GOT3 (cell line): Measurements from ENCODE around the gene ONECUT3.
"Not testable (repeated sequence)": the region's sequence is repeated elsewhere in the genome, so short reads cannot be mapped to it uniquely, and the experiment has no call there.

ENCODE experiments used
- DNase-seq: peaks from one replicate; lab custom pipeline; 2025; ENCODE audit warnings: mixed read lengths; lab: John Stamatoyannopoulos, UW

Gene ONECUT3

DNA sequence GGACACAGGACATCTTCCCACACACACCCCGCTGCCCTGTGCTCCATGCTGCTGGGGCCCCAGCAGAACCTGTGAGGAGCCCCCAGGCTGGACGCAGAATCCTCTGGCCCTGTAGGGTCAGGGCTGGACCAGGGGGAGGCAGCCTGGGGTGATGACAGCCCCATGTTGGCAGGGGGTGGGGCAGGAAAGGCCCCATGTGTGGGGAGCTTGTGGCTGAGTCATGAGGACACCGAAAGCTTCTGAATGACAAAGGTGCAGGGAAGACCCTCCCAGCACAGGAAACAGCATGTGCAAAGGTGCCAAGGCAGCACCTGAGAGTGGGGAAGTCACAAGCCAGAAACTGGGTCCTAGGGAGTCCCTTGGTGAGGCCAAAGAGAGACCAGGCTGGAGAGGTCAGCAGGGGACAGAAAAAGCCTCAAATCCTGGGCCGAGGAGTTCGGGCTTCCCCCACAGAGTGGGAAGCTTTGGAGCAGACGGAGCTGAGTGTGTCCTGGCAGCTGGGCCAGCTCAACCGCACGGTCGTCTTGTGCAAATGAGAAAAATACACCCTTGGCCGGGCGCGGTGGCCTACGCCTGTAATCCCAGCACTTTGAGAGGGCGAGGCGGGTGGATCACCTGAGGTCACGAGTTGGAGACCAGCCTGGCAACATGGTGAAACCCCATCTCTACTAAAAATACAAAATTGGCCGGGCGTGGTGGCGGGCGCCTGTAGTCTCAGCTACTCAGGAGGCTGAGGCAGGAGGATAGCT, 41.3 kb downstream of the ONECUT3 start:
- DNase-seq, result no peak

DNA sequence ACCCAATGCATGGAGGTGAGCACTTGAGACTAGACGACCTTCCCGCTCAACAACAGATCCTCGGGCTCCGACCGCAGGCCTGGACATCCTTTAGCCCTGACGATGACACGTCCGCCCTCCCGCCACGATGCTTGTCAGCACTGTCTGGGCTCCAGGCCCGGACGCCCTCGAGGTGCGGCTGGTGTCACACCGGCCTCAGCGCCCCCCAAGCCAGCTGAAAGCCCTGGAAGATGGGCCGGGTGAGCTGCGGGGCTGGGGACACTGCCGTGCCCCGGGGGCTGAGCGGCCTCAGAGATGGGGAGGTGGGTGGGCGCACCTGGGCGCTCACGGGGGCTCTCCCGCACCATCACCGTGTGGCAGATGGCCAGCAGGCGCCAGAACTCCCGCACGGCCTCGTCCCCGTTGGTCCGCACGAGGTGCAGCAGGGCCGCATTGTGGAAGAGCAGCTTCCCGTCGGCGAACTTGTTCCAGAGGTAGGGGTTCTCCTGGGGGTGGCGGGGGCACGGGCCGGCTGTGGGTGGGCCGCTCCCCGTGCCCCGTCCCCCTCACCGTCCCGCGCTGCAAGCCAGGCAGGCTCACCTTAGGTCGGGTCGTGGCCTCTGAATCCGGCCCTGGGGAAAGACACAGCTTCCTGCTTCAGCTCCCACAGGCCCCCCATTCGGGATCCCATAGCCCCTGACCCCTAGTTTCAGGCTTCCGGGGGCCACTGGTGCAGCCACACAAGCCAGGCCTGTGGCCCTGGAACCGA, 43.3 kb downstream of the ONECUT3 start:
- no peak for DNase-seq

DNA sequence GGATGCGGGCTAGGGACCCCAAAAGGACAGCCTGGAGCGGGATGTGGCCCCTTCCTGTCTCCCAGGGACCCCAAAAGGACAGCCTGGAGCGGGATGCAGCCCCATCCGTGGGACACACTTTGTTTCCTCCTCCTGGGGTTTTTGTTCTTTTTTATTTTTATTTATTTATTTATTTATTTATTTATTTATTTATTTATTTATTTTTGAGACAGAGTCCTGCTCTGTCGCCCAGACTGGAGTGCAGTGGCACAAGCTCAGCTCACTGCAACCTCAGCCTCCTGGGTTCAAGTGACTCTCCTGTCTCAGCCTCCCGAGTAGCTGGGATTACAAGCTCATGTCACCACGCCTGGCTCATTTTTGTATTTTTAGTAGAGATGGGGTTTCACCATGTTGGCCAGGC, 44.0 kb downstream of the ONECUT3 start:
- not testable (repeated sequence) for DNase-seq

DNA sequence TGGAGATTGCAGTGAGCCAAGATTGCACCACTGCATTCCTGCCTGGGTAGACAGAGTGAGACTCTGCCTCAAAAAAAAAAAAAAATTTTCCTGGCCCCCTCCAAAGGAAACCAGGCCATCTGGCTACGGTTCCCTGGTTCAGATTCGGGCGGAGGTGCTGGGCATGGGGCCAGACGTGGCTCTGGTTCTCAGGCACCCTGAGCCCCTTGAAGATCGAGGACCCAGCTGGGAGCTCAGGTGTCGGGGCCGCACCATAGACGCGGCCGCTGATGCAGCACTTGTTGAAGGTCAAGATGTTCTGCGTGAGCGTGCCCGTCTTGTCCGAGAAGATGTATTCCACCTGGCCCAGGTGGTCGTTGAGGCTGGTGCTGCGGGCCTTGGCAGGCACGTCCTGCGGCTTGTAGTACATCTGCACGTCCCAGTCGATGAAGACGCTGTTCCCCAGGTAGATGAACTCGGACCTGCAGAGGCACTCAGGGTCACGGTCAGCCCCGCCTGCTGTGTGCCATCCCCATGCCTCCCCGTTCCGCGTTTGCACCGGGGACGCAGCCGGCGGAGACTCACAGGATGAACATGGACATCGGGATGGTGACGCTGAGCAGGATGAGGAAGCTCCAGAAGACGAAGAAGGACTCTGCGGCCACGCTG, 46.5 kb downstream of the ONECUT3 start:
- no peak for DNase-seq

DNA sequence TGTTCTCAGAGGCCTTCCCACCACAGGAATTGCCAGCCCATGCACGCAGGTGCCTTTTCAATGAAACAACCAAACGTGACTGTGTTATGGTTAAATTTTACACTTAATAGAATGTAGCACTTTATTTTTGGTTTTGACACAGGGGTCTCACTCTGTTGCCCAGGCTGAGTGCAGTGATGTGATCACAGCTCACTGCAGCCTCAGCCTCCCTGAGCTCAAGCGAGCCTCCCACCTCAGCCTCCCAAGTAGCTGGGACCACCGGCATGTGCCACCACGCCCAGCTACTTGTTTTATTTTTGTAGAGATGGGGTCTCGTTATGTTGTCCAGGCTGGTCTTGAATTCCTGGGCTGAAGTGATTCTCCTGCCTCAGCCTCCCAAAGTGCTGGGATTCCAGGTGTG, 51.6 kb downstream of the ONECUT3 start:
- no peak for DNase-seq

DNA sequence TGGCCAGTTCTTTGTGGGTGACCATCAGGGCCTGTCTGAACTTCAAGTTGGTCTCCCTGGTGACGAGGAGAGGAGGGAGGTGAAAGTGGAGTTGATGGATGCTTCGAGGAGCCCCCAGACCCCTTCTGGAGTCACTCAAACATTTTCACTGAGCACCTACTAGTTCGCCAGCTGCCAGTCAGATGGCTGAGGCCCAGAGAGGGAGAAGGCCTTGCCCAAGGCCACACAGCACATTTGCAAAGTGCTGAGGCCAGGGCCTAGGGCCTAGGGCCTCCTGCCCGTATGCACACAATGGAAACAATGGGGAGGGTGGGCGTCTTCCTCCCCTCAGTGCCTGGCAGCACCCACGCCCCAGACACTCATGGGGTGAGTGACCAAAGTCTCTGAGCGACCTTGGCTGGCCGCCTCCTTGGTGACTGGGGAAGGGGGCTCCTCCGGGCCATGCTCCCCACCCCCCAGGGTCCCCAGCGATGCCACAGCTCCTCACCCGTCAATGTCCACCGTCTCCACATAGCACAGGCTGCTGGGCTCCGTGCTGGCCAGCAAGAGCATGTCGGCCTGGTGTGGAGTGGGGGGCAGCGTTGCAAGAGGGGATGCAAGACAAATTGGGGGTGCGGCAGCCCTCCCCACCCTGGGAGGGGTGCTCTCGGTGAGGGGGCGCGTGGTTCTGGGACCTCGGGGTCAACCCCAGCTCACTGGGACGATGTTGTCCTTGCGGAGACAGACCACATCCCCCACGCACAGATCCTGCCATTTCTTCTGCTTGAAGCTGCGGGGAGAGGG, 52.3 kb downstream of the ONECUT3 start:
- no peak for DNase-seq

DNA sequence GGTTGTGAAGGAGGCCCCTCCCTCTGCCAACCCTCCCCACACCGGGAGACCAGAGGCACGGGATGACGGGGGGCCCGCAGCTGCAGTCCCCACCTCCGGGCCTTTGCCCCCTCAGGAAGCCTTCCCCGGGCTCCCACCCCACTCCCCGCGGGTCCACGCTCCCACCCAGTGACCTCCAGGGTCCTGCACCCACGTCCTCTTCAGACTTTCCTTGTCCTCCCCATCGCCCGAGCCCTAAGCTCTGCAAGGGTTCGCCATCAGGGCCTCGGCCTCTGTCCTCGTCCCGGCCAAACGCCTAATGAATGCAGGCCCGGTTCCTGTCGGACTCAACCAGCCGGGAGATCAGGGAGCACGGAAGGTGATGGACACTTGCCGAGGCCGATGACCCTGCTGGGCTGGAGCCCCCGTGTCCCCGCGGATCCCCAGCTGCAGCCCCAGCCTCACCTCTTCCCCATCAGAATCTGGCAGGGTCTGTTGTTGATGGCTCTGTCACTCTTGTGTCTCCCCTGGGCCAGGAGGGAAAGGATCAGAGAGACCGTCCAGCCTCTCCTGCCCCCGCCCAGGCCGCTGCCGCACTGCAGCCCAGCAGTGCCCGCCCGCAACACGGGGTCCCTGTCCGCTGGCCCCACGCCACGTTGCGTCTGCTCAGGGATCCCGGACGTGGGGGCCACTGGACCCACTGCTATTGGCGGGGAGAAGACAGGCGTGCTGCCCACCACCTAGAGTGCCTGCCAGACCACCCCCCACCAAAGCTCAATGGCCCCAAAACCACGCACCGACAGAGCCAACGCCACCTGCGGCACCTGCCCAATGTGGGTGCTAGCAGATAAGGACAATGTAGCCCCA, 53.1 kb downstream of the ONECUT3 start:
- DNase-seq, result no peak

DNA sequence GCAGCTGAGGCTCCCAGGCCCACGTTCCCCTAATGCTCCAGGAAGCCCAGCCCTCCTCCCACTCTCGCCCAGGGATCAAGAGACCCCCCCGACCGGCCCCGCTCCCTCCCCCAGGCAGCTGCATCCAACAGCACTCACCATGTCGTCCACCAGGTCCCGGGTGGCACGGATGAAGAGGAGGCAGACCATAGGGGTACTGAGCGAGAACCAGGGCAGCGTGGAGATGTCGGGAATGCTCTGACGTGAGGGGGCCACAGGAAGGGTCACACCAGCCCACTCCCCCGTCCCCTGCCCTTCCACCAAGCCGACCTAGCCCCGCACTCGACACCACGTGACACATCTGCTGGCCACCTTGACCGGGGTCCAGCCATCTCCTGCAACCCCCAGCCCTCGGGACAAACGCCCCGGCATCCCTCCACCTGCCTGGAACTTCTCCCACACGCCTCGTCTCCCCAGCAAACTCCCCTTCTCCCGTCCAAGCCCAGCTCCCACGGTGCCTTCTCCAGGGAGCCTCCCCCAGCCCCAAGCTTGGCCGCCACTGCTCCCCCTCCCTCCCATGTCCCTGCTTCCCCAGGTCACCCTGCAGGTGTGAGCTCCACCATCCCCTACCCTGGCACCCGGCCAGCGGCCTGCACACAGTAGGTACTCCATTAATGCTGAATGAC, 53.9 kb downstream of the ONECUT3 start:
- DNase-seq, result no peak

DNA sequence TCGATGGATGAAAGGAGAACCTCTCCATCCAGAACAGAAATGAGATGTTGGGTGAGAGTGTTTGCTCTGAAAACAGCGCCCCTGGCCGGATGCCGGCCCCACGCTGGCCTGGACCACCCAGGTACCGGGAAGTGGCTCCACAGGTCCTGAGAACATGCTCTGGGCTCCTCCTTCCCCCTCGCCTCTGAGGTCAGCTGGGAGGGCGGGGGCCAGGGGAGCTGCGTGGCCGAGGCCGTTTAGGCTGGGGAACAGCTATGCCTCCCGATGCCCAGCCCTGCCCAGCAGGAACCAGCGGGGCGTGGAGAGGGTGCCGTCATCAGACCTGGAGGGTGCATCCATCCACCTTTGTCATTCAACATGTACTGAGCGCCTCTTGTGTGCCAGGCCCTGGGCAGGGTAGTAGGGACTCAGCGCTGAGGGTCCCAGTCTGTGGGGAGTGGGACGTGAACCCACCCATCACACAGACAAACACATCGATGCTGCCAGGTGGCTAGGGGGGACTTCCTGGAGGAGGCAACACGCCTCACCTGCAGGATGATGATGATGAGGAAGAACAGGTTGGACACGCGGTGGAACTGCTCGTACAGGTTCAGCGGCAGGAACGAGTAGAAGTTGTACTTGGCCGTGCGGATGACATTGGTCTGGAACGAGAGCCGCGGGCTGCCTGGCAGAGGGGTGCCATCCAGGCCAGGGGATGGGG, 54.5 kb downstream of the ONECUT3 start:
- no peak for DNase-seq

DNA sequence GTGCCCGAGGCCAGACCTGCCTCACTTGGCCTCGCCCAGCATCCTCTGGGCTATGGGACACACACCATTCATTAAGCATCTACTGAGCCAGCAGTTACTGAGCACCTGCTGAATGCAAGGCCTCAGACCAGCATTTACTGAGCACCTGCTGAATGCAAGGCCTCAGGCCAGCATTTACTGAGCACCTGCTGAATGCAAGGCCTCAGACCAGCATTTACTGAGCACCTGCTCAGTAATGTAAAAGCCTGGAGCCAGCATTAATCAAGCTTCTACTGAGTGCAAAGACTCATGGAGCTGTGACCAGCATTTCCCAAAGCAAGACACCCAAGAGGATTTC, 55.1 kb downstream of the ONECUT3 start:
- DNase-seq, result no peak

DNA sequence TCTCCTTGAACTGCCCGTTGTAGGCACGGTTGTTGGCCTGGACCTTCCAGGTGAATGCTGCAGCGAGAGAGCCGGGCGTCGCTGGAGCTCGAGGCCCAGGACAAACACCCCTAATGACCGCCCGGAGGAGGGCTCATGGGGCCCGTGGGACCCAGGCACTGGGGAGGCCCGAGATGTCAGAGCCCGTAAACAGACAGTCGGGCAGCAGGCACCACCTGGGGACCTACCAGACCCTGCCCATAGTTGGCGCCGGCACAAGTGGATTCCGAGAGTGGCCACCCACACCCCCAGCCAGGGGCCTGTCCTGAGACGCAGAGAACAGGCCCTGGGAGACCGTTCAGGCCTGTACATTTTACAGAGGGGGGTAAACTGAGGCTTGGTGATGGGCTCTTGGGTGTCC, 56.4 kb downstream of the ONECUT3 start:
- no peak for DNase-seq

DNA sequence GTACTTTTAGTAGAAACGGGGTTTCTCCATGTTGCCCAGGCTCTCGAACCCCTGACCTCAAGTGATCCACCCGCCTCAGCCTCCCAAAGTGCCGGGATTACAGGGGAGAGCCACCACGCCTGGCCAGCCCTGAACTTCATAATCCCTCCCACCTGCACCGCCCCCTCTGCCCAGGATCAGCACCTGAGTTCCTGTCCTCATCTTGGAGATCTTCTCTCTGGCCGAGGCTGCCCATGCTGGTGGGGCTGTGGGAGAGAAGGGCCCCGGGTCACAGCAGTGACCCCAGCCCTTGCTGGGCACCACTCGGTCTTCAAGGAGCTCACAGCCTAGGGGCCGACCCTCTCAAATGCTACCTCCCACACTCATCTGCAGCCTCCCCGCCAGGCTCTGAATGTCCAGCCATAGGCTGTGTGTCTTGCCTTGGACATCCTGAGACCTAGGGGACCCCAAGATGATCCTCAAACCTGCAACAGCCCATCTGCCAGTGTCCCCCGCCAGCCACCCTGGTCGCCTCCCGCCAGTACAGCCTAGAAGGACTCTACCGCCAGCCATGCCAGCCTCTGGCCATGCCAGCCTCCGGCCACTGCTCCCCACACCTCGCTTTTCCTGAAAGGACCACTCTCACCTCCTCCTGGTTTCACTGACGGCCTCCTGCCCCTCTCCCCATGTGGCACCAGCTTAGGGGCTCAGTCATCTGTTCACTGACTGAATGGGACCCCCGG, 57.3 kb downstream of the ONECUT3 start:
- DNase-seq, result no peak

DNA sequence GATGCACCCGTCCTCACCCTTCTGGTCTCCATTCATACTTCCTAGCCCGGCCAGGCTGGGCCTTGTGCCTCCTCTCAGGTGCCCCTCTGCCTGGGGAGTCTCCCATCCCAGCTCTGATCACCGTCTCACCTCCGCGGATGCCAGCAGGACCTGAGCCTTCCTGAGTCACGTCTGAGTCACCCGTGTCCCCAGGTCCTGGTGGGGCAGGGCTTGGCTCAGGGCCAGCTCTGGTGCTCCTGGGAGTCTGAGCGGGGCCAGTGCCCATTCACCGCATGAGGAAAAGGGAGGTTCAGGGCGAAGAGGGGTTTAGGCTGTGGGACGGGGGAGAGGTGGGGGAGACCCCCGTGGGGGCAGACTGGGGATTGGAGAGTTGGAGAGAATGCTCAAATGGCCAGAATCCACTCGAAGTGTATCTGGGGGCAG, 58.2 kb downstream of the ONECUT3 start:
- no peak for DNase-seq

DNA sequence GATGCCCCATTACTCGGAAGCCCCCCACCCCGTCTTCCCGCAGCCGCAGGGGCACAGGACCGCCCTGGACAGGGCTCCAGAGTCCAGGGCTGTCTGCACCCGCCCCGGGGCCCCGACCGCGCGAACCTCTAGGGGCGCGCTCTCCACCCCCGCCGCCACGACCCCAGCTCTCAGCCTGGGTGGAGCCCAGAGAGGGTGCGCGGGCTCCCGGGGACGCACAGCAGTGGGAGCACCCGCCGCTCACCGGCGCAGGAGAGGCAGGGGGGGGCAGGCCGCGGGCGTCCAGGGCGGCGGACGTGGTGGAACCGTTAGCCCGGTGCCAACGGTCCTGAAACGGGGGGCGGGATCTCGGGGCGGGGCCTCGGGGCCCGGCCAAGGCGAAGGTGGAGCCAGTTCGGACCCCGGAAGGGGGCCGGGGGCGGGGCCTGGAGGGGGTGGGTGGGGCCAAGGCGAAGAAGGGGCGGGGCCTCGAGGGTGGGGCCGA, 58.7 kb downstream of the ONECUT3 start, which contains the start of gene ATP8B3:
Gene ATP8B3, minus strand, starts transcription at position 335 of the 484 bp plus-strand sequence. CDS start 540 bp downstream, outside the sequence.
- DNase-seq, result no peak

DNA sequence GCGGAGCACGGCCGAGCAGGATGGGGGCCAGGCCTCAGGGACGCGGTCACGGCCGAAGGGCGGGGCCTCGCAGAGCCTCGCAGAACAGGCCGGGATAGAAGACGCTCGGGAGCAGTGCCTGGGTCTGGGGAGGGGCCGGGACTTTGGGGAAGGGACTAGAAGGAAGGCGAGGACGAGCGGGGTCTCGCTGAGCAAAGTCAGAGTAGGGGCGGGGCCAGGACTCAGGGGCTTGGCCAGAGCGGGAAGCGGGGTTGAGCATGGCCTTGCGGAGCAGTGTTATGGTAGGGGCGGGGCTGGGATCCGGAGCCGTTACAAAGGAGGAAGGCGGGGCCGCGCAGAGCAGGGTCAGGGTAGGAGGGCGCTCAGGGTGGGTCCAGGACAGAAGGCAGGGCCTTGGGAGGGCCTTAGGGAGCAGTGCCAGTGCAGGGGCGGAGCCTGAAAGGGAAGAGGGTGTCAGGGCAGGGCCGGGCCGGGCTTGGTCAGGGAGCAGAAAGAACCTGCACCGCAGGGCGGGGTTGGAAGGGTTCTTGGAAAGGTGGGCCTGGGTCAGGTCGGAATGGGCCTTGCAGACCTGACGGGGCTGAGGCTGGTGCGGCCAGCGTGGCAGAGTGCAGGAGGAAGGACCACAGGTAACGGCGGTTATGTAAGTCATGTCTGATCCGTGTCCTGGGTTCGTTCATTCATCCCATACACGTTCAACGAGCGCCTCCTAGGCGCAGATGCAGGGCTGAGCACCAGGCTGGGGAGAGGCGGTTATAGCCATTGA, 59.3 kb downstream of the ONECUT3 start:
- peak; percentile 79 for DNase-seq

DNA sequence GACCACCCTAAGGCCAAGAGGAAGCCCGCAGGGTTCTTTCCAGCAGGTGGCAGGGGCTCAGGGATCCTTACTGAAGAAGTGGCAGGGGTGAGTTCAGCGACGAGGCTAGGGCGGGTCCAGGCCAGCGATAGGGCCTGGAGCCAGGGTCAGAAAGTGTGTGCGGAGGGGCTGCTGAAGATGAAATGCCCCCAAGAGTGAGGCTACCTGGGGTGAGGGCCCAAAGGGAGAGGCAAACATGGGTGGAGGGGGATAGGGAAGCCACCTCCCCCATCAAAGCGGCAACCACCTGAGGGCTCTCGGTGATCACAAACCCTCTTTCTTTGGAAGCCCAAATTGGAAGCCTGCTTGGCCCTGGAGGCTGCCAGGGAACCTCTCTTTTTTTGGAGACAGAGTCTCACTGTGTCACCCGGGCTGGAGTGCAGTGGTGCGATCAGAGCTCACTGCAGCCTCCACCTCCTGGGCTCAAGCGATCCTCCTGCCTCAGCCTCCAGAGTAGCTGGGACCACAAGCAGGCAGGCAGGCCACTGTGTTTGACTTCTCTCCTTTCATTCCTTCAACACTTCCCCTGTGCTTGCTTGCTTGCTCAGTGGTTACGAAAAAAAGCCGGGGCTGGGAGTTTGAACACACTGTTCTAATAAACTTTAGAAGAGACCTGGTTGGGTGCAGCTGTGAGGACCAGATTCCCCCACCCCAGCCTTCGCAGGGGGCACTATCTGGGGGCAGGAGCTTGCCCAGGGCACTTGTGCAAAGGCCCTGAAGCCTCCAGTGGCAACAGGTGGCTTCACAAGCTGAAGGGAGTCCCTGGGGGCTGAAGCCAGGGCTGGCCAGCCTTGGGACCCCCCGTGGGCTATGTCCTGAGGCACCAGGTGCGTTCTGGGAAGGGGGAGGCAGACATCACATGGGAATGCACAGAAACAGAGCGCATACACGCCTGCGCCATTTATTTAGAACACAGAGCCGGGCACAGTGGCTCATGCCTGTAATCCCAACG, 60.2 kb downstream of the ONECUT3 start:
- no peak for DNase-seq

DNA sequence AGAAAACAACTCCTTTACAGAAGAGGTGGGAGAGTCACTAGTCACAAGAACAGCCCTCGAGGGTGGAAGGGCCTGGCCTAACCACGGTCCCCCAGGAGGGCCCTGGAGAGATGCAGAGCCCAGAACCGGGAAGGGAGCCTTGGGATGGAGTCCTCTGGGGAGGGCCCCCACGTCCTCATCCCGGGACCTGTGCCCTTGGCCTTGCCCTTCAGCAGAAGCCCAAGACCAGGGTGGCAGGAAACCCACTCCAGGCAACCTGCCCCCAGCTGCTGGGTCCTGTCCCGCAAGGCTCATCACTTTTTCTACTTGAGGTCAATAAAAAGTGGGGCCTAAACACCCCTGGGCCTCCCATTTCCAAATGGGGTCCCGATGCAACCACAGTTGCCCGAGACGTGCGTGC, 61.1 kb downstream of the ONECUT3 start:
- DNase-seq, result no peak
